HL-60 (cell line): ENCODE data around the gene SIX5.

Source experiments
- REST ChIP-seq: IDR thresholded peaks from 2 replicates; pipeline ENCODE4 v1.6.1; 2012; ENCODE audit warnings: low read depth; ENCODE audit not compliant: insufficient replicate concordance
- SPI1 ChIP-seq: IDR thresholded peaks from 2 replicates; pipeline ENCODE4 v1.6.1; 2012; ENCODE audit warnings: low read depth, mild to moderate bottlenecking, borderline replicate concordance
- TF ChIP-seq, protein P1 (sequence below): IDR thresholded peaks from one replicate; pipeline ENCODE4 v1.5.1; 2011; ENCODE audit warnings: low read length, control low read depth, inconsistent platforms; ENCODE audit not compliant: insufficient read depth

DNA sequence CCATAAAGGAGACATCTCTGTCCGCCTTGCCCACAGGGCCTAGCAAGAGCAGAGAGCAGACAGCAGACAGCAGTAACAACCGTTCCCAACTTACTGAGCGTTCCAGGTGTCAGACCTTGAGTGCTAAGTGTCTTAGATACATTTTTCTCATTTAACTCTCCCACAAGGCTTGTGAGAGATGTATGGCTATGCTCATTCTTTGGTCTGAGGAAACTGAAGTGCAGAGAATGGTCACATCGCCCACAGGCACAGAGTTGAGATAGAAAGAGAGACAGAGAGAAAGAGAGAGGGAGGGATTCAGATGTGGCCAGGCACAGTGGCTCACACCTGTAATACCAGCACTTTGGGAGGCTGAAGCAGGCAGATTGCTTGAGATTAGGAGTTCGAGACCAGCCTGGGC, 21.5 kb downstream of the SIX5 start:
- TF ChIP-seq, protein P1, sequence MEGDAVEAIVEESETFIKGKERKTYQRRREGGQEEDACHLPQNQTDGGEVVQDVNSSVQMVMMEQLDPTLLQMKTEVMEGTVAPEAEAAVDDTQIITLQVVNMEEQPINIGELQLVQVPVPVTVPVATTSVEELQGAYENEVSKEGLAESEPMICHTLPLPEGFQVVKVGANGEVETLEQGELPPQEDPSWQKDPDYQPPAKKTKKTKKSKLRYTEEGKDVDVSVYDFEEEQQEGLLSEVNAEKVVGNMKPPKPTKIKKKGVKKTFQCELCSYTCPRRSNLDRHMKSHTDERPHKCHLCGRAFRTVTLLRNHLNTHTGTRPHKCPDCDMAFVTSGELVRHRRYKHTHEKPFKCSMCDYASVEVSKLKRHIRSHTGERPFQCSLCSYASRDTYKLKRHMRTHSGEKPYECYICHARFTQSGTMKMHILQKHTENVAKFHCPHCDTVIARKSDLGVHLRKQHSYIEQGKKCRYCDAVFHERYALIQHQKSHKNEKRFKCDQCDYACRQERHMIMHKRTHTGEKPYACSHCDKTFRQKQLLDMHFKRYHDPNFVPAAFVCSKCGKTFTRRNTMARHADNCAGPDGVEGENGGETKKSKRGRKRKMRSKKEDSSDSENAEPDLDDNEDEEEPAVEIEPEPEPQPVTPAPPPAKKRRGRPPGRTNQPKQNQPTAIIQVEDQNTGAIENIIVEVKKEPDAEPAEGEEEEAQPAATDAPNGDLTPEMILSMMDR: no peak
- no peak for TF ChIP-seq REST
- no peak for TF ChIP-seq SPI1
